Activated CD8-positive, alpha-beta memory T cell treated with anti-CD3 and anti-CD28 coated beads for 1 hour (primary cell): ENCODE data around the gene CUX1.

ENCODE experiments used
- DNase-seq, 2 donors: peaks; one replicate each; pipeline ENCODE4 v3.0.0-alpha.2; 2020; ENCODE audit warnings: low read depth in 1 of 2; ENCODE audit errors: extremely low read depth in 1 of 2

CUX1 gene

GRCh38 chr7:102064361-102065025 is 247.1 kb downstream of the CUX1 start:
- no peak for DNase-seq

- no peak for DNase-seq
Measured at GRCh38 chr7:102065226-102065625, 247.8 kb downstream of the CUX1 start.

- no peak for DNase-seq
Measured at GRCh38 chr7:102066476-102066875, 249.1 kb downstream of the CUX1 start.

- no peak for DNase-seq
Measured at GRCh38 chr7:102068846-102069245, 251.4 kb downstream of the CUX1 start.

- no peak for DNase-seq
Measured at GRCh38 chr7:102069931-102070629, 252.7 kb downstream of the CUX1 start.

- DNase-seq, result no peak
Measured at GRCh38 chr7:102072003-102072402, 254.6 kb downstream of the CUX1 start.

- no peak for DNase-seq
Measured at GRCh38 chr7:102072636-102073209, 255.3 kb downstream of the CUX1 start.

- DNase-seq, result no peak
Measured at GRCh38 chr7:102073931-102074880, 256.8 kb downstream of the CUX1 start.

GRCh38 chr7:102075126-102075525 is 257.7 kb downstream of the CUX1 start:
- DNase-seq, result no peak

- DNase-seq, result no peak
Measured at GRCh38 chr7:102075553-102076135, 258.2 kb downstream of the CUX1 start.

GRCh38 chr7:102077081-102077480 is 259.7 kb downstream of the CUX1 start:
- DNase-seq, result no peak

GRCh38 chr7:102079140-102080018 is 262.0 kb downstream of the CUX1 start:
- DNase-seq, result no peak

- no peak for DNase-seq
Measured at GRCh38 chr7:102080019-102080433, 262.6 kb downstream of the CUX1 start.

- DNase-seq, result no peak
Measured at GRCh38 chr7:102080434-102081243, 263.2 kb downstream of the CUX1 start.

- no peak for DNase-seq
Measured at GRCh38 chr7:102081244-102081627, 263.8 kb downstream of the CUX1 start.

GRCh38 chr7:102082693-102083368 is 265.4 kb downstream of the CUX1 start:
- DNase-seq, result no peak

GRCh38 chr7:102085218-102085772 is 267.9 kb downstream of the CUX1 start:
- DNase-seq, result no peak
